Erythroblast (primary cell): Measurements from ENCODE around the gene ANK3.

Experiments used
- GATA1 ChIP-seq: IDR thresholded peaks from 2 replicates; pipeline ENCODE4 v1.6.1; 2011; ENCODE audit warnings: low read depth, mild to moderate bottlenecking, control low read depth, low read length, moderate library complexity
- POLR2A ChIP-seq: IDR thresholded peaks from 2 replicates; pipeline ENCODE4 v1.6.1; 2011; ENCODE audit warnings: mild to moderate bottlenecking, low read length

DNA sequence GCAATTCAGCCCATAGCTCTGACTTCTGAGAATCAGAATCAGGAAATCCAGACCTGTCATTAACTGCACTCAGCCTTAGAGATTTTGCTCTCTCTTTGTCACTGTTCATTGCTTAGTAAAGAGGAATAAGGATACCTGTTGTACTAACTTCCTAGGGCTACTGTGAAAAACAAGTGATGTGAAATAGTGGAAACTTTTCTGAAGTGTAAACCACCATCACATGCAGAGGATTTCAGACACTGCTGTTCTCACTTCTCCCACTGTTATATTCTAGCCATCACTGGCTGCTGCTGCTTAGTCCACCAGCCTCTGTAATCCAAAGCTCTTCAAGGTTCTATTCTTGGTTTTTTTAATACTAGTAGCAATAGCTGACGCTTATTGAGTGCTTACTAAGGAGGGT, 353.7 kb downstream of the ANK3 start:
- TF ChIP-seq POLR2A (no peak), GATA1 (no peak)
